ENCODE results near the gene EIF3C. TPM values are rescaled to one million over a fixed set of nuclear protein-coding genes. Genes with fewer than 3 reads are reported as not detected.
A peak's percentile ranks its signal among the peaks of the same experiment; 100 is the strongest.
"Not testable (repeated sequence)": the region's sequence is repeated elsewhere in the genome, so short reads cannot be mapped to it uniquely, and the experiment has no call there.

EIF3C gene
- total RNA-seq, 1 donor from 2014 or later: 1,175 TPM

GRCh38 chr16:28722852-28723650, 11.8 kb downstream of the EIF3C start:
- H3K4me1 Mint-ChIP-seq (ENCODE audit: low read depth); intact Hi-C loops (cut with micrococcal nuclease); DNase-seq (ENCODE audit: low spot score); H3K9me3 Mint-ChIP-seq; H3K4me3 Mint-ChIP-seq; H3K36me3 Mint-ChIP-seq (ENCODE audit: low read depth); H3K27me3 Mint-ChIP-seq (ENCODE audit: insufficient read depth): not testable (repeated sequence)
- peak overlapping the region; percentile 44 for H3K27ac Mint-ChIP-seq

- H3K4me1 Mint-ChIP-seq (ENCODE audit: low read depth); H3K27ac Mint-ChIP-seq; H3K27me3 Mint-ChIP-seq (ENCODE audit: insufficient read depth); H3K36me3 Mint-ChIP-seq (ENCODE audit: low read depth); H3K9me3 Mint-ChIP-seq; DNase-seq (ENCODE audit: low spot score); H3K4me3 Mint-ChIP-seq; intact Hi-C loops (cut with micrococcal nuclease): not testable (repeated sequence)
These were observed 20.0 kb downstream of the EIF3C start for GRCh38 chr16:28731253-28731652.

GRCh38 chr16:28732455-28733124, 21.3 kb downstream of the EIF3C start:
- not testable (repeated sequence) for H3K4me1 Mint-ChIP-seq (ENCODE audit: low read depth); H3K4me3 Mint-ChIP-seq; H3K36me3 Mint-ChIP-seq (ENCODE audit: low read depth)

GRCh38 chr16:28739787-28740186, 28.5 kb downstream of the EIF3C start:
- H3K9me3 Mint-ChIP-seq; DNase-seq (ENCODE audit: low spot score); intact Hi-C loops (cut with micrococcal nuclease); H3K27me3 Mint-ChIP-seq (ENCODE audit: insufficient read depth); H3K27ac Mint-ChIP-seq; H3K36me3 Mint-ChIP-seq (ENCODE audit: low read depth); H3K4me1 Mint-ChIP-seq (ENCODE audit: low read depth); H3K4me3 Mint-ChIP-seq: not testable (repeated sequence)

More at GRCh38 chr16:28732455-28733124, 21.3 kb downstream of the EIF3C start:
- DNase-seq (ENCODE audit: low spot score); H3K9me3 Mint-ChIP-seq; H3K27me3 Mint-ChIP-seq (ENCODE audit: insufficient read depth); H3K27ac Mint-ChIP-seq; intact Hi-C loops (cut with micrococcal nuclease): not testable (repeated sequence)

- intact Hi-C loops (cut with micrococcal nuclease); H3K4me3 Mint-ChIP-seq; DNase-seq (ENCODE audit: low spot score); H3K27me3 Mint-ChIP-seq (ENCODE audit: insufficient read depth); H3K9me3 Mint-ChIP-seq; H3K27ac Mint-ChIP-seq; H3K36me3 Mint-ChIP-seq (ENCODE audit: low read depth); H3K4me1 Mint-ChIP-seq (ENCODE audit: low read depth): not testable (repeated sequence)
These were observed 29.4 kb downstream of the EIF3C start for GRCh38 chr16:28740631-28741030.

GRCh38 chr16:28741295-28741694, 30.0 kb downstream of the EIF3C start:
- H3K36me3 Mint-ChIP-seq (ENCODE audit: low read depth); intact Hi-C loops (cut with micrococcal nuclease); H3K4me1 Mint-ChIP-seq (ENCODE audit: low read depth); H3K9me3 Mint-ChIP-seq; H3K27ac Mint-ChIP-seq; DNase-seq (ENCODE audit: low spot score); H3K4me3 Mint-ChIP-seq; H3K27me3 Mint-ChIP-seq (ENCODE audit: insufficient read depth): not testable (repeated sequence)

- H3K27ac Mint-ChIP-seq; H3K4me1 Mint-ChIP-seq (ENCODE audit: low read depth); intact Hi-C loops (cut with micrococcal nuclease); DNase-seq (ENCODE audit: low spot score); H3K4me3 Mint-ChIP-seq; H3K27me3 Mint-ChIP-seq (ENCODE audit: insufficient read depth); H3K9me3 Mint-ChIP-seq; H3K36me3 Mint-ChIP-seq (ENCODE audit: low read depth): not testable (repeated sequence)
These were observed 35.5 kb downstream of the EIF3C start for GRCh38 chr16:28746618-28747350.

GRCh38 chr16:28749997-28750465, 38.8 kb downstream of the EIF3C start:
- peak; percentile 63 for DNase-seq (ENCODE audit: low spot score)
- H3K27ac Mint-ChIP-seq; H3K4me1 Mint-ChIP-seq (ENCODE audit: low read depth); H3K27me3 Mint-ChIP-seq (ENCODE audit: insufficient read depth); H3K9me3 Mint-ChIP-seq; H3K36me3 Mint-ChIP-seq (ENCODE audit: low read depth); intact Hi-C loops (cut with micrococcal nuclease): not testable (repeated sequence)
- H3K4me3 Mint-ChIP-seq: peak overlapping the region; percentile 22

GRCh38 chr16:28750469-28751067, 39.3 kb downstream of the EIF3C start:
- intact Hi-C loops (cut with micrococcal nuclease); H3K36me3 Mint-ChIP-seq (ENCODE audit: low read depth); H3K27me3 Mint-ChIP-seq (ENCODE audit: insufficient read depth); H3K9me3 Mint-ChIP-seq; H3K27ac Mint-ChIP-seq; H3K4me1 Mint-ChIP-seq (ENCODE audit: low read depth); H3K4me3 Mint-ChIP-seq; DNase-seq (ENCODE audit: low spot score): not testable (repeated sequence)

GRCh38 chr16:28751487-28751886, 40.2 kb downstream of the EIF3C start, which contains the start of gene NPIPB9:
TSS of gene NPIPB9 (plus strand) at chr16:28751787.
- H3K9me3 Mint-ChIP-seq; H3K36me3 Mint-ChIP-seq (ENCODE audit: low read depth); H3K4me1 Mint-ChIP-seq (ENCODE audit: low read depth); H3K27me3 Mint-ChIP-seq (ENCODE audit: insufficient read depth); DNase-seq (ENCODE audit: low spot score); H3K27ac Mint-ChIP-seq; intact Hi-C loops (cut with micrococcal nuclease); H3K4me3 Mint-ChIP-seq: not testable (repeated sequence)

GRCh38 chr16:28781697-28782096, 70.4 kb downstream of the EIF3C start:
- DNase-seq (ENCODE audit: low spot score); intact Hi-C loops (cut with micrococcal nuclease); H3K27me3 Mint-ChIP-seq (ENCODE audit: insufficient read depth); H3K4me3 Mint-ChIP-seq; H3K27ac Mint-ChIP-seq; H3K36me3 Mint-ChIP-seq (ENCODE audit: low read depth); H3K4me1 Mint-ChIP-seq (ENCODE audit: low read depth); H3K9me3 Mint-ChIP-seq: not testable (repeated sequence)

GRCh38 chr16:28782357-28782756, 71.1 kb downstream of the EIF3C start:
- H3K9me3 Mint-ChIP-seq; intact Hi-C loops (cut with micrococcal nuclease): not testable (repeated sequence)

More at GRCh38 chr16:28782357-28782756, 71.1 kb downstream of the EIF3C start:
- not testable (repeated sequence) for H3K27me3 Mint-ChIP-seq (ENCODE audit: insufficient read depth); H3K4me1 Mint-ChIP-seq (ENCODE audit: low read depth); H3K27ac Mint-ChIP-seq; H3K36me3 Mint-ChIP-seq (ENCODE audit: low read depth); DNase-seq (ENCODE audit: low spot score); H3K4me3 Mint-ChIP-seq

Data from activated T-helper 1 cell treated with anti-CD3 and anti-CD28 coated beads, Interleukin-12 subunit alpha, Interleukin-12 subunit beta, Interleukin-2, Interleukin-4 antibody, amounts not matched to agents 30 ng/mL and 10 ng/mL and 1 ng/mL, durations not matched to agents 14 hours and 24 hours and 36 hours (primary cell).